AG09319 (cell line): ENCODE results near the gene ZNF614.
"Not testable (repeated sequence)": the region's sequence is repeated elsewhere in the genome, so short reads cannot be mapped to it uniquely, and the experiment has no call there.

Experiments used
- DNase-seq: peaks from one replicate; pipeline ENCODE4 v3.0.0-alpha.2; 2010; ENCODE audit warnings: low read depth; ENCODE audit errors: extremely low read depth
- CTCF ChIP-seq: IDR thresholded peaks from 2 replicates; pipeline ENCODE4 v1.5.1; 2011; ENCODE audit warnings: low read depth, mild to moderate bottlenecking, inconsistent platforms, low read length, moderate library complexity

The ZNF614 gene

GRCh38 chr19:52028027-52028779 lies at the start of gene ZNF614:
TSS of gene ZNF614 (minus strand) at chr19:52028379. CDS start at chr19:52025745, 2,634 bp downstream.
- DNase-seq, result peak; percentile 51
- no peak for TF ChIP-seq CTCF

- no peak for DNase-seq
- no peak for TF ChIP-seq CTCF
Observed at GRCh38 chr19:52070496-52070895, 42.3 kb upstream of the ZNF614 start.

GRCh38 chr19:52069653-52070052 lies 41.5 kb upstream of the ZNF614 start:
- no peak for TF ChIP-seq CTCF
- DNase-seq, result no peak

GRCh38 chr19:52066258-52066863 lies 38.2 kb upstream of the ZNF614 start:
- no peak for TF ChIP-seq CTCF

GRCh38 chr19:52065399-52065798 lies 37.2 kb upstream of the ZNF614 start:
- no peak for DNase-seq
- no peak for TF ChIP-seq CTCF

More at GRCh38 chr19:52066258-52066863, 38.2 kb upstream of the ZNF614 start:
- DNase-seq, result no peak

- not testable (repeated sequence) for DNase-seq
Observed at GRCh38 chr19:52056480-52056879, 28.3 kb upstream of the ZNF614 start.

- not testable (repeated sequence) for DNase-seq
Observed at GRCh38 chr19:52051736-52052135, 23.6 kb upstream of the ZNF614 start.

- no peak for TF ChIP-seq CTCF
- peak; percentile 77 for DNase-seq
Observed at GRCh38 chr19:52048555-52049501, 20.6 kb upstream of the ZNF614 start, which contains the start of gene ZNF432. TSS of gene ZNF432 (minus strand) at chr19:52048838. CDS start at chr19:52046868, 1,970 bp downstream.
